HL-60 (cell line): Measurements from ENCODE around the gene HRAS.

Experiments used
- CTCF ChIP-seq: IDR thresholded peaks from one replicate; pipeline ENCODE4 v1.5.1; 2011; ENCODE audit warnings: low read length, control low read depth, inconsistent platforms; ENCODE audit not compliant: insufficient read depth
- GABPA ChIP-seq: IDR thresholded peaks from 2 replicates; pipeline ENCODE4 v1.6.1; 2012; ENCODE audit warnings: low read depth
- POLR2AphosphoS5 ChIP-seq: IDR thresholded peaks from 2 replicates; pipeline ENCODE4 v1.6.1; 2012; ENCODE audit warnings: low read depth
- REST ChIP-seq: IDR thresholded peaks from 2 replicates; pipeline ENCODE4 v1.6.1; 2012; ENCODE audit warnings: low read depth; ENCODE audit not compliant: insufficient replicate concordance

DNA sequence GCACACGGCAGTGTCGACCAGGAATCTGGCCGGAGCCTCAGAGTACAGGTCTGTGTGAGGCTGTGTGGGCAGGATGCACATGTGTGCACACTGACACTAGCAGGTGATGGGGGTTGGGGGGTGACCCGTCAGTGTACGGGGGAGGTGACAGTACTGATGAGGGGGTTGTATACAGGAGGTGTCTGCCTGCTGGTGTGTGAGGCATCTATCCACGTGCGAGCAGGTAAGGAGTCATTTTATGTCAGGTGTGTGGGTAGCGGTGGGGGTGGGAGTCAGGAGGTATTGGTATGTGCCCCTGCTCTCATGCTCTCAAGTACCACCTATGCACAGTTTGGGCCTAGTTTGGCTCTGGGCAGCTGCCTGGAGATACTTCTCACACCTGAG is 36.4 kb upstream of the HRAS start:
- TF ChIP-seq CTCF (no peak), POLR2AphosphoS5 (no peak), REST (no peak), GABPA (no peak)
